ENCODE measurements around the gene F12.

F12 gene

GRCh38 chr5:177355868-177356168 lies 53.5 kb downstream of the F12 start:
- Histone ChIP-seq H3K4me3 (ENCODE audit: low read depth in 1 of 5, low read length in 5 of 5) (no peak overlapping the region), H3K9ac (ENCODE audit: low read length in 5 of 5) (no peak overlapping the region), H3K27me3 (ENCODE audit: control insufficient read depth in 5 of 5, insufficient read depth in 4 of 5, low read length in 5 of 5) (peaks cover 0 to 12% (median 9%) of the 10 kb centered on the region in 5 donors), H3K36me3 (ENCODE audit: control insufficient read depth in 5 of 5, insufficient read depth in 5 of 5, low read length in 5 of 5) (no peaks in the 10 kb centered on the region), H3K4me1 (ENCODE audit: control insufficient read depth in 5 of 5, insufficient read depth in 5 of 5, low read length in 5 of 5) (peaks cover 2 to 43% (median 28%) of the 10 kb centered on the region in 5 donors), H3K27ac (ENCODE audit: low read depth, low read length) (no peak overlapping the region), H3K9me3 (ENCODE audit: control insufficient read depth in 5 of 5, low read length in 5 of 5) (peaks cover 0 to 3% (median 0%) of the 10 kb centered on the region in 5 donors)

GRCh38 chr5:177355162-177355867 lies 54.0 kb downstream of the F12 start:
- Histone ChIP-seq H3K4me3 (ENCODE audit: low read depth in 1 of 5, low read length in 5 of 5) (no peak overlapping the region), H3K27ac (ENCODE audit: low read depth, low read length) (no peak overlapping the region), H3K9ac (ENCODE audit: low read length in 5 of 5) (no peak overlapping the region), H3K4me1 (ENCODE audit: control insufficient read depth in 5 of 5, insufficient read depth in 5 of 5, low read length in 5 of 5) (peaks cover 5 to 48% (median 33%) of the 10 kb centered on the region in 5 donors), H3K36me3 (ENCODE audit: control insufficient read depth in 5 of 5, insufficient read depth in 5 of 5, low read length in 5 of 5) (no peaks in the 10 kb centered on the region), H3K9me3 (ENCODE audit: control insufficient read depth in 5 of 5, low read length in 5 of 5) (peaks cover 0 to 3% (median 0%) of the 10 kb centered on the region in 5 donors), H3K27me3 (ENCODE audit: control insufficient read depth in 5 of 5, insufficient read depth in 4 of 5, low read length in 5 of 5) (peaks cover 0 to 12% (median 9%) of the 10 kb centered on the region in 5 donors)

GRCh38 chr5:177354711-177355110 lies 54.7 kb downstream of the F12 start:
- Histone ChIP-seq H3K9ac (ENCODE audit: low read length in 5 of 5) (no peak overlapping the region), H3K4me1 (ENCODE audit: control insufficient read depth in 5 of 5, insufficient read depth in 5 of 5, low read length in 5 of 5) (peaks cover 5 to 54% (median 38%) of the 10 kb centered on the region in 5 donors), H3K4me3 (ENCODE audit: low read depth in 1 of 5, low read length in 5 of 5) (no peak overlapping the region), H3K27ac (ENCODE audit: low read depth, low read length) (no peak overlapping the region), H3K36me3 (ENCODE audit: control insufficient read depth in 5 of 5, insufficient read depth in 5 of 5, low read length in 5 of 5) (peaks cover 0 to 5% (median 0%) of the 10 kb centered on the region in 5 donors), H3K9me3 (ENCODE audit: control insufficient read depth in 5 of 5, low read length in 5 of 5) (peaks cover 0 to 3% (median 0%) of the 10 kb centered on the region in 5 donors), H3K27me3 (ENCODE audit: control insufficient read depth in 5 of 5, insufficient read depth in 4 of 5, low read length in 5 of 5) (peaks cover 0 to 11% (median 9%) of the 10 kb centered on the region in 5 donors)

- Histone ChIP-seq H3K4me1 (ENCODE audit: control insufficient read depth in 5 of 5, insufficient read depth in 5 of 5, low read length in 5 of 5) (peaks cover 7 to 58% (median 41%) of the 10 kb centered on the region in 5 donors), H3K9me3 (ENCODE audit: control insufficient read depth in 5 of 5, low read length in 5 of 5) (peaks cover 0 to 3% (median 0%) of the 10 kb centered on the region in 5 donors), H3K4me3 (ENCODE audit: low read depth in 1 of 5, low read length in 5 of 5) (no peak overlapping the region), H3K27ac (ENCODE audit: low read depth, low read length) (no peak overlapping the region), H3K9ac (ENCODE audit: low read length in 5 of 5) (no peak overlapping the region), H3K27me3 (ENCODE audit: control insufficient read depth in 5 of 5, insufficient read depth in 4 of 5, low read length in 5 of 5) (peaks cover 0 to 11% (median 6%) of the 10 kb centered on the region in 5 donors), H3K36me3 (ENCODE audit: control insufficient read depth in 5 of 5, insufficient read depth in 5 of 5, low read length in 5 of 5) (peaks cover 0 to 7% (median under 1%) of the 10 kb centered on the region in 5 donors)
Measured at GRCh38 chr5:177354256-177354655, 55.1 kb downstream of the F12 start.

- Histone ChIP-seq H3K9me3 (ENCODE audit: control insufficient read depth in 5 of 5, low read length in 5 of 5) (peaks cover 0 to 3% (median 0%) of the 10 kb centered on the region in 5 donors), H3K27me3 (ENCODE audit: control insufficient read depth in 5 of 5, insufficient read depth in 4 of 5, low read length in 5 of 5) (peaks cover 0 to 6% (median under 1%) of the 10 kb centered on the region in 5 donors), H3K36me3 (ENCODE audit: control insufficient read depth in 5 of 5, insufficient read depth in 5 of 5, low read length in 5 of 5) (peaks cover 0 to 10% (median 2%) of the 10 kb centered on the region in 5 donors), H3K4me3 (ENCODE audit: low read depth in 1 of 5, low read length in 5 of 5) (no peak overlapping the region), H3K4me1 (ENCODE audit: control insufficient read depth in 5 of 5, insufficient read depth in 5 of 5, low read length in 5 of 5) (peaks cover 10 to 52% (median 40%) of the 10 kb centered on the region in 5 donors), H3K9ac (ENCODE audit: low read length in 5 of 5) (no peak overlapping the region), H3K27ac (ENCODE audit: low read depth, low read length) (no peak overlapping the region)
Measured at GRCh38 chr5:177353093-177353492, 56.3 kb downstream of the F12 start.

Data from subcutaneous abdominal adipose tissue (tissue), 5 donors.